Uterus (tissue), 2 donors: ENCODE results near the gene ELOVL7.
"Not testable (repeated sequence)": the region's sequence is repeated elsewhere in the genome, so short reads cannot be mapped to it uniquely, and the experiment has no call there.

Source experiments
- CTCF ChIP-seq, 4 experiments: fragments of 200-600 bp in 2 of 4; fragments of 450-650 bp in 2 of 4; sonication (generic) in 2 of 4; IDR thresholded peaks; one replicate each; pipeline ENCODE4 v1.5.1; 2016 to 2019; ENCODE audit warnings: antibody characterized with exemption in 4 of 4, mild to moderate bottlenecking in 2 of 4, moderate library complexity in 1 of 4
- POLR2A ChIP-seq, 2 donors: fragments of 450-650 bp; IDR thresholded peaks; one replicate each; pipeline ENCODE4 v1.6.1; 2016; ENCODE audit warnings: antibody characterized with exemption in 2 of 2, mild to moderate bottlenecking in 1 of 2, moderate library complexity in 1 of 2

GRCh38 chr5:60795424-60795950 is 48.6 kb downstream of the ELOVL7 start:
- not testable (repeated sequence) for TF ChIP-seq POLR2A, CTCF (IDR thresholded peaks at IDR 0.05)
